Skeletal muscle tissue (tissue), 4 donors: ENCODE data around the gene TEX2. TPM values are rescaled to one million over a fixed set of nuclear protein-coding genes. Genes with fewer than 3 reads are reported as not detected.
"Not testable (repeated sequence)": the region's sequence is repeated elsewhere in the genome, so short reads cannot be mapped to it uniquely, and the experiment has no call there.

ENCODE experiments used
- H3K27ac ChIP-seq: one replicate; pipeline ENCODE4 v1.7.0; 2013; ENCODE audit warnings: mild to moderate bottlenecking, low read depth, low read length, inconsistent platforms
- H3K27me3 ChIP-seq, 3 donors: one replicate each; pipeline ENCODE4 v1.7.0; 2013; ENCODE audit warnings: low read length in 3 of 3; ENCODE audit not compliant: control insufficient read depth in 3 of 3, insufficient read depth in 3 of 3
- H3K36me3 ChIP-seq, 3 donors: one replicate each; pipeline ENCODE4 v1.7.0; 2013; ENCODE audit warnings: low read length in 3 of 3; ENCODE audit not compliant: control insufficient read depth in 3 of 3, insufficient read depth in 3 of 3
- H3K4me1 ChIP-seq, 3 donors: one replicate each; pipeline ENCODE4 v1.7.0; 2013; ENCODE audit warnings: low read length in 3 of 3, mild to moderate bottlenecking in 3 of 3; ENCODE audit not compliant: control insufficient read depth in 3 of 3, insufficient read depth in 3 of 3
- H3K4me3 ChIP-seq, 3 donors: one replicate each; pipeline ENCODE4 v1.7.0; 2013; ENCODE audit warnings: low read length in 3 of 3
- H3K9ac ChIP-seq, 3 donors: one replicate each; pipeline ENCODE4 v1.7.0; 2013; ENCODE audit warnings: low read length in 3 of 3, mild to moderate bottlenecking in 3 of 3, moderate library complexity in 2 of 3, low read depth in 1 of 3
- H3K9me3 ChIP-seq, 3 donors: one replicate each; pipeline ENCODE4 v1.7.0; 2013; ENCODE audit warnings: low read length in 3 of 3; ENCODE audit not compliant: control insufficient read depth in 3 of 3
- total RNA-seq: library from RNA; depleted of rRNA; stranded (reverse); fragments of >200 nt; gene quantifications from one replicate; pipeline ENCODE4 v1.2.3, GENCODE V29; 2014
- donor health status: Osteomylitis.

TEX2 gene
- total RNA-seq, 1 donor from 2014 or later, result 20.4 TPM

GRCh38 chr17:64124609-64125008, 138.5 kb downstream of the TEX2 start:
- H3K9me3 ChIP-seq, result no peaks in the 10 kb centered on the region
- no peak overlapping the region for H3K4me3 ChIP-seq

GRCh38 chr17:64123114-64123513, 139.9 kb downstream of the TEX2 start:
- Histone ChIP-seq H3K9me3 (no peaks in the 10 kb centered on the region), H3K4me1 (peaks cover 10 to 15% (median 14%) of the 10 kb centered on the region in 3 donors), H3K36me3 (no peaks in the 10 kb centered on the region), H3K27me3 (no peaks in the 10 kb centered on the region), H3K4me3 (no peak overlapping the region), H3K27ac (no peak overlapping the region), H3K9ac (no peak overlapping the region)

More at GRCh38 chr17:64124609-64125008, 138.5 kb downstream of the TEX2 start:
- H3K36me3 ChIP-seq, result no peaks in the 10 kb centered on the region
- H3K27me3 ChIP-seq, result no peaks in the 10 kb centered on the region
- H3K9ac ChIP-seq, result no peak overlapping the region
- no peak overlapping the region for H3K27ac ChIP-seq
- H3K4me1 ChIP-seq, result peaks cover 9 to 15% (median 15%) of the 10 kb centered on the region in 3 donors

GRCh38 chr17:64120972-64121786, 141.9 kb downstream of the TEX2 start:
- not testable (repeated sequence) for H3K27me3 ChIP-seq, H3K36me3 ChIP-seq, H3K4me3 ChIP-seq, H3K9ac ChIP-seq, H3K27ac ChIP-seq, H3K9me3 ChIP-seq
- peaks cover 10 to 21% (median 18%) of the 10 kb centered on the region in 3 donors for H3K4me1 ChIP-seq

GRCh38 chr17:64120159-64120810, 142.8 kb downstream of the TEX2 start:
- H3K4me3 ChIP-seq, result no peak overlapping the region
- H3K9ac ChIP-seq, result no peak overlapping the region
- H3K4me1 ChIP-seq, result peaks cover 10 to 26% (median 20%) of the 10 kb centered on the region in 3 donors
- no peaks in the 10 kb centered on the region for H3K9me3 ChIP-seq
- no peaks in the 10 kb centered on the region for H3K27me3 ChIP-seq
- H3K36me3 ChIP-seq, result no peaks in the 10 kb centered on the region
- no peak overlapping the region for H3K27ac ChIP-seq

GRCh38 chr17:64117981-64118979, 144.8 kb downstream of the TEX2 start:
- Histone ChIP-seq H3K9ac (no peak overlapping the region), H3K9me3 (no peaks in the 10 kb centered on the region), H3K4me1 (peaks cover 13 to 31% (median 25%) of the 10 kb centered on the region in 3 donors), H3K27me3 (no peaks in the 10 kb centered on the region), H3K4me3 (peak overlapping the region in 1 of 3 donors; percentile 20), H3K36me3 (no peaks in the 10 kb centered on the region), H3K27ac (peak overlapping the region; percentile 25)

- Histone ChIP-seq H3K9ac (no peak overlapping the region), H3K27me3 (no peaks in the 10 kb centered on the region), H3K4me1 (peaks cover 12 to 28% (median 22%) of the 10 kb centered on the region in 3 donors), H3K27ac (no peak overlapping the region), H3K9me3 (no peaks in the 10 kb centered on the region), H3K36me3 (no peaks in the 10 kb centered on the region), H3K4me3 (no peak overlapping the region)
Observed at GRCh38 chr17:64115822-64116534, 147.1 kb downstream of the TEX2 start.

GRCh38 chr17:64115043-64115698, 147.9 kb downstream of the TEX2 start:
- no peak overlapping the region for H3K27ac ChIP-seq
- H3K27me3 ChIP-seq, result no peaks in the 10 kb centered on the region
- H3K9ac ChIP-seq, result no peak overlapping the region
- no peak overlapping the region for H3K4me3 ChIP-seq
- H3K9me3 ChIP-seq, result no peaks in the 10 kb centered on the region
- H3K4me1 ChIP-seq, result peaks cover 10 to 25% (median 20%) of the 10 kb centered on the region in 3 donors
- H3K36me3 ChIP-seq, result no peaks in the 10 kb centered on the region

- Histone ChIP-seq H3K4me1 (peaks cover 3 to 16% (median 11%) of the 10 kb centered on the region in 3 donors), H3K27me3 (no peaks in the 10 kb centered on the region), H3K36me3 (no peaks in the 10 kb centered on the region), H3K4me3 (no peak overlapping the region), H3K9ac (no peak overlapping the region), H3K27ac (no peak overlapping the region), H3K9me3 (no peaks in the 10 kb centered on the region)
Observed at GRCh38 chr17:64113006-64113405, 150.1 kb downstream of the TEX2 start.

- Histone ChIP-seq H3K27me3 (no peaks in the 10 kb centered on the region), H3K36me3 (no peaks in the 10 kb centered on the region), H3K9me3 (no peaks in the 10 kb centered on the region), H3K27ac (no peak overlapping the region), H3K4me1 (peaks cover 3 to 10% (median 7%) of the 10 kb centered on the region in 3 donors), H3K9ac (no peak overlapping the region), H3K4me3 (no peak overlapping the region)
Observed at GRCh38 chr17:64111831-64112230, 151.2 kb downstream of the TEX2 start.
